HG03520 (cell line): ENCODE measurements around the gene RRAD.
"Not testable (repeated sequence)": the region's sequence is repeated elsewhere in the genome, so short reads cannot be mapped to it uniquely, and the experiment has no call there.

Source experiments
- ATAC-seq: cut with Tn5 transposase; IDR thresholded peaks from one replicate; pipeline ENCODE4 v1.9.1; 2021; ENCODE audit warnings: mild to moderate bottlenecking, moderate library complexity; ENCODE audit not compliant: unreplicated experiment

RRAD gene

GRCh38 chr16:66925322-66925840, at the start of gene RRAD:
Gene RRAD (minus strand): TSS chr16:66925535. CDS start chr16:66925179, 356 bp downstream.
- no peak for ATAC-seq

GRCh38 chr16:66974932-66975246, 49.6 kb upstream of the RRAD start:
- ATAC-seq: not testable (repeated sequence)

- ATAC-seq: not testable (repeated sequence)
Measured at GRCh38 chr16:66974156-66974931, 49.0 kb upstream of the RRAD start.

- ATAC-seq: no peak
Measured at GRCh38 chr16:66973716-66974115, 48.4 kb upstream of the RRAD start.

- ATAC-seq: no peak
Measured at GRCh38 chr16:66972983-66973382, 47.6 kb upstream of the RRAD start.

GRCh38 chr16:66970775-66971720, 45.7 kb upstream of the RRAD start:
- no peak for ATAC-seq

- no peak for ATAC-seq
Measured at GRCh38 chr16:66968847-66969246, 43.5 kb upstream of the RRAD start.

GRCh38 chr16:66964049-66964448, 38.7 kb upstream of the RRAD start:
- no peak for ATAC-seq

GRCh38 chr16:66961914-66962313, 36.6 kb upstream of the RRAD start:
- ATAC-seq: no peak

- ATAC-seq: no peak
Measured at GRCh38 chr16:66961065-66961744, 35.9 kb upstream of the RRAD start, which contains the start of gene CES3. Gene CES3 (plus strand): TSS chr16:66961266. CDS start chr16:66961308, 42 bp downstream.

GRCh38 chr16:66960270-66960669, 34.9 kb upstream of the RRAD start:
- ATAC-seq: no peak

GRCh38 chr16:66959704-66960161, 34.4 kb upstream of the RRAD start:
- no peak for ATAC-seq

- no peak for ATAC-seq
Measured at GRCh38 chr16:66958857-66959703, 33.7 kb upstream of the RRAD start.

GRCh38 chr16:66956154-66956457, 30.8 kb upstream of the RRAD start:
- not testable (repeated sequence) for ATAC-seq

GRCh38 chr16:66955363-66956153, 30.2 kb upstream of the RRAD start:
- ATAC-seq: not testable (repeated sequence)

GRCh38 chr16:66954097-66954659, 28.8 kb upstream of the RRAD start:
- ATAC-seq: no peak

GRCh38 chr16:66953462-66954096, 28.2 kb upstream of the RRAD start:
- ATAC-seq: no peak

GRCh38 chr16:66952430-66953110, 27.2 kb upstream of the RRAD start:
- no peak for ATAC-seq
